ENCODE measurements around the gene TBC1D22A.

GRCh38 chr22:47174096-47174495 lies 411.6 kb downstream of the TBC1D22A start:
- TF ChIP-seq CTCF (conservative IDR thresholded peaks at IDR 0.05; ENCODE audit: low read depth, low read length) (no peak), EZH2phosphoT487 (IDR thresholded peaks at IDR 0.05; ENCODE audit: borderline replicate concordance, low read length) (no peak)

Measured in PC-3 (cell line).